BJ (cell line): ENCODE measurements around the gene EID3. TPM values are rescaled to one million over a fixed set of nuclear protein-coding genes. Genes with fewer than 3 reads are reported as not detected.

Source experiments
- CTCF ChIA-PET: fragments of 350-600 bp; formaldehyde crosslinking; extraction: SDS; loops from one replicate; lab custom pipeline; 2021; ENCODE audit warnings: antibody characterized with exemption, inconsistent platforms; lab: Yijun Ruan, JAX
- POLR2A ChIA-PET: fragments of 300-600 bp; sonication (Branson Sonifier 250); formaldehyde crosslinking; extraction: SDS; loops from one replicate; lab custom pipeline; 2021; ENCODE audit warnings: antibody characterized with exemption; lab: Charles Lee
- DNase-seq: peaks from one replicate; pipeline ENCODE4 v3.0.0-alpha.2; 2011; ENCODE audit warnings: low read depth
- H3K27me3 ChIP-seq: 2 replicates; pipeline ENCODE4 v1.6.0; 2011; ENCODE audit warnings: low read length; ENCODE audit not compliant: control insufficient read depth, insufficient read depth
- H3K36me3 ChIP-seq: 2 replicates; pipeline ENCODE4 v1.5.1; 2011; ENCODE audit warnings: low read length; ENCODE audit not compliant: control insufficient read depth, insufficient read depth
- H3K4me3 ChIP-seq: 2 replicates; pipeline ENCODE4 v1.5.1; 2011; ENCODE audit warnings: low read depth, mild to moderate bottlenecking, control low read depth, low read length
- polyA plus RNA-seq: library from polyadenylated mRNA; depleted of rRNA; stranded (reverse); fragments of >200 nt; gene quantifications from 2 replicates; pipeline ENCODE4 v1.2.3, GENCODE V29; 2011
- TF ChIP-seq, protein P1 (sequence below): IDR thresholded peaks from 2 replicates; pipeline ENCODE4 v1.5.1; 2011; ENCODE audit warnings: low read depth, mild to moderate bottlenecking, control low read depth, inconsistent platforms, low read length, moderate library complexity; ENCODE audit not compliant: insufficient read depth

EID3 gene
- polyA plus RNA-seq, 1 experiment = 2.0 TPM

DNA sequence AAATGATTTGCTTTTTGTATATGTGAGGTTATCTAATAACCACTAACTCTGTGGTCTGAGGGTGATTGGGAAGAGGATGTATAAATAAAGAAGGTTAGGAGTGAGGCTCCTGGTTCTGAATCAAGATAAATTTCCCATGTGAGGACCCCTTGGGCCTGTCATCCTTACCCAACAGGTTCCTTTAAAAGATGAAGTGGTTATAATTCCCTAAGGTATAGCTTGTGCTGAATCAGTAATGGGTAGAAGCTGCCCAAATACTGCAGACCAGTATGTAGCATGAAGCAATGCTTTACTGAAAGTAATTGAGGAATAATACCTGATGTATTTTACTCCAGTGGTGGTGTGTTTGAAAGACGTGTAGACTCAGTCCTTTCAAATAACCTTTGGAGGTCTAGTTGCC, 8.7 kb downstream of the EID3 start:
- Histone ChIP-seq H3K36me3 (peaks cover 16% of the 10 kb centered on the region), H3K27me3 (no peaks in the 10 kb centered on the region), H3K4me3 (no peak overlapping the region)
- TF ChIP-seq, protein P1, sequence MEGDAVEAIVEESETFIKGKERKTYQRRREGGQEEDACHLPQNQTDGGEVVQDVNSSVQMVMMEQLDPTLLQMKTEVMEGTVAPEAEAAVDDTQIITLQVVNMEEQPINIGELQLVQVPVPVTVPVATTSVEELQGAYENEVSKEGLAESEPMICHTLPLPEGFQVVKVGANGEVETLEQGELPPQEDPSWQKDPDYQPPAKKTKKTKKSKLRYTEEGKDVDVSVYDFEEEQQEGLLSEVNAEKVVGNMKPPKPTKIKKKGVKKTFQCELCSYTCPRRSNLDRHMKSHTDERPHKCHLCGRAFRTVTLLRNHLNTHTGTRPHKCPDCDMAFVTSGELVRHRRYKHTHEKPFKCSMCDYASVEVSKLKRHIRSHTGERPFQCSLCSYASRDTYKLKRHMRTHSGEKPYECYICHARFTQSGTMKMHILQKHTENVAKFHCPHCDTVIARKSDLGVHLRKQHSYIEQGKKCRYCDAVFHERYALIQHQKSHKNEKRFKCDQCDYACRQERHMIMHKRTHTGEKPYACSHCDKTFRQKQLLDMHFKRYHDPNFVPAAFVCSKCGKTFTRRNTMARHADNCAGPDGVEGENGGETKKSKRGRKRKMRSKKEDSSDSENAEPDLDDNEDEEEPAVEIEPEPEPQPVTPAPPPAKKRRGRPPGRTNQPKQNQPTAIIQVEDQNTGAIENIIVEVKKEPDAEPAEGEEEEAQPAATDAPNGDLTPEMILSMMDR = no peak
- no peak for DNase-seq
- ChIA-PET POLR2A (no interaction called here), CTCF (interaction anchor here (1.2 kb wide), 1 partner anchor 110 kb away, joined by 5 read pairs; no protein-coding TSS in a partner anchor)

- Histone ChIP-seq H3K4me3 (no peak overlapping the region), H3K27me3 (no peaks in the 10 kb centered on the region), H3K36me3 (peaks cover 16% of the 10 kb centered on the region)
- DNase-seq = no peak
- TF ChIP-seq, protein P1 = no peak
- CTCF ChIA-PET = interaction anchor here (1.2 kb wide), 1 partner anchor 111 kb away, joined by 5 read pairs; no protein-coding TSS in a partner anchor
- POLR2A ChIA-PET = no interaction called here
Observed at GRCh38 chr12:104312654-104313053, 9.1 kb downstream of the EID3 start.

DNA sequence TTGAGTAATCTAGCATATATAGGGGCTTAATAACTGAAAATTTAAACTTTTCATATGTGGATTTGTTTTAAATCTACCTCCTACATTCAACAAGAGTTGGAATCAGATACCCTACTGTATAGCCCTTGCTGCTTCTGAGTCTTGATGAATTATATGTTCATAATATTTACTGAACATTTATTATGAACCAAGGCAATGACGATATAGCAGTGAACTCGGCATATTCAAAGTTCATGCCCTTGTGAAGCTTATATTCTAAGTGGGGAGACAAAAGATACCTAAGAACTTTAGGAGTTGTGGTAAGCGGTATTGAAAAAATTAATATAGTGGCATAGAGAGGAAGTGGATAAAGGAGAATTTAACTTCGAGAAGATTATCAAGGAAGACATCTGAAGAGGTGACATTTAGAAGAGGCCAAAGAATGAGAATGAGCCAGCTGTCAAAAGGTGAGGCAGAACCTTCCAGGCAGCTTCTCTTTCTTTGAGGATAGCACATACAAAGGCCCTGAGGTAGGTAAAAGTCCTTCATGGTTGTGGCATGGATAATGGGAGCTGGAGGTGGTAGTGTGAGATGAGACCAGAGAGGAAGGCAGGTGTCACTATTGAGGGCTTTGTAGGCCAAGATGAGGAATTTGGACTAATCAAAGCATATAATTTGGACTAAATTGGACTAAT, 10.2 kb downstream of the EID3 start:
- Histone ChIP-seq H3K36me3 (peaks cover 22% of the 10 kb centered on the region), H3K4me3 (no peak overlapping the region), H3K27me3 (no peaks in the 10 kb centered on the region)
- POLR2A ChIA-PET = no interaction called here
- CTCF ChIA-PET = interaction anchor here (1.0 kb wide), 1 partner anchor 26 kb away, joined by 3 read pairs; no protein-coding TSS in a partner anchor
- TF ChIP-seq, protein P1 = no peak
- DNase-seq = no peak

DNA sequence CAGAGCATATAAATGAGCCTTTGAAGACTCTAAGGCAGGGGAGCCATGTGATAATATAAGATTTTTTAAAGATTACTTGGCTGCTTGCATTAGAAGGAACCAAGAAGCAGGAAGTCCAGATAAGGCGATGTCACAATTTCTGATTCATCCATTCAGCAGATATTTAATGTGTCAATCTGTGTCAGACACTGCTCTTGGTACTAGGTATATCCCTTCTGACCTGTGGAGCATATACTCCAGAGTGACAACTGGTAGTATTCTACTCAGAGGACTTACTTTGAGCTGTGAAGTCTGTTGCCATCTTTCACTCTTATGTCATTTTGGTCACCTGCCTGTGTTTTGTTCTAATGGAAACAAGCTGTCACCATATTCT, 10.7 kb downstream of the EID3 start:
- TF ChIP-seq, protein P1 = no peak
- no peak for DNase-seq
- ChIA-PET CTCF (interaction anchor here (1.0 kb wide), 1 partner anchor 25 kb away, joined by 3 read pairs; no protein-coding TSS in a partner anchor), POLR2A (no interaction called here)
- no peaks in the 10 kb centered on the region for H3K27me3 ChIP-seq
- H3K36me3 ChIP-seq = peaks cover 20% of the 10 kb centered on the region
- no peak overlapping the region for H3K4me3 ChIP-seq

- DNase-seq = no peak
- CTCF ChIA-PET = no interaction called here
- Histone ChIP-seq H3K27me3 (no peaks in the 10 kb centered on the region), H3K36me3 (peaks cover 23% of the 10 kb centered on the region), H3K4me3 (no peak overlapping the region)
- POLR2A ChIA-PET = no interaction called here
- TF ChIP-seq, protein P1 = no peak
Observed at GRCh38 chr12:104315326-104316224, 12.0 kb downstream of the EID3 start.
